ENCODE results near the gene HOOK1.

DNA sequence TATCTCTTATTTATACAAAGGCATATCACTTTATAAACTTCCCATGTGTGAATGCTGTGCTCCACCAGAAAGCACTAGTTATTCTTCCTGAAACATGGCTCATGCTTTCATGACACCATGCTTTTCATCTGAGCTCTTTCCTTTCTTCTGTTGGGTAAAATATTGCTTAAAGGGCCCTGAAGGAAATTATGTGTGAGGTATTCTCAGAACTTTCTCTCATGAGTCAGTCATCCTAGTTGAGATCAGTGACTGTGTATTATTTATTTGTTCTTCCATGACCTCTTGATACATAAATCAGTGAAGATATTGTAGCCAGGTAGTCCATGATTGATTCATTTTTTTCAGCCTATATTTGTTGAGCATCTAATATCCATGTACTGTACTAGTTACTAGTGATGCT lies 57.0 kb downstream of the HOOK1 start:
- TF ChIP-seq, protein P1, sequence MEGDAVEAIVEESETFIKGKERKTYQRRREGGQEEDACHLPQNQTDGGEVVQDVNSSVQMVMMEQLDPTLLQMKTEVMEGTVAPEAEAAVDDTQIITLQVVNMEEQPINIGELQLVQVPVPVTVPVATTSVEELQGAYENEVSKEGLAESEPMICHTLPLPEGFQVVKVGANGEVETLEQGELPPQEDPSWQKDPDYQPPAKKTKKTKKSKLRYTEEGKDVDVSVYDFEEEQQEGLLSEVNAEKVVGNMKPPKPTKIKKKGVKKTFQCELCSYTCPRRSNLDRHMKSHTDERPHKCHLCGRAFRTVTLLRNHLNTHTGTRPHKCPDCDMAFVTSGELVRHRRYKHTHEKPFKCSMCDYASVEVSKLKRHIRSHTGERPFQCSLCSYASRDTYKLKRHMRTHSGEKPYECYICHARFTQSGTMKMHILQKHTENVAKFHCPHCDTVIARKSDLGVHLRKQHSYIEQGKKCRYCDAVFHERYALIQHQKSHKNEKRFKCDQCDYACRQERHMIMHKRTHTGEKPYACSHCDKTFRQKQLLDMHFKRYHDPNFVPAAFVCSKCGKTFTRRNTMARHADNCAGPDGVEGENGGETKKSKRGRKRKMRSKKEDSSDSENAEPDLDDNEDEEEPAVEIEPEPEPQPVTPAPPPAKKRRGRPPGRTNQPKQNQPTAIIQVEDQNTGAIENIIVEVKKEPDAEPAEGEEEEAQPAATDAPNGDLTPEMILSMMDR (conservative IDR thresholded peaks at IDR 0.05; ENCODE audit: low read length) = no peak
- TF ChIP-seq EZH2phosphoT487 (IDR thresholded peaks at IDR 0.05; ENCODE audit: borderline replicate concordance) = no peak

Measured in Loucy (cell line).